Ecto neural progenitor cell (in vitro differentiated cells): ENCODE data around the gene SPDYE3.
"Not testable (repeated sequence)": the region's sequence is repeated elsewhere in the genome, so short reads cannot be mapped to it uniquely, and the experiment has no call there.

Source experiments
- DNase-seq: peaks from one replicate; pipeline ENCODE4 v3.0.0-alpha.2; 2018; ENCODE audit warnings: low spot score

Gene SPDYE3

GRCh38 chr7:100287191-100287969 is 20.1 kb upstream of the SPDYE3 start:
- not testable (repeated sequence) for DNase-seq

- DNase-seq, result not testable (repeated sequence)
These were observed 19.2 kb upstream of the SPDYE3 start for GRCh38 chr7:100288258-100288657.

GRCh38 chr7:100292162-100292561 is 15.3 kb upstream of the SPDYE3 start:
- not testable (repeated sequence) for DNase-seq

- DNase-seq, result not testable (repeated sequence)
These were observed 12.2 kb upstream of the SPDYE3 start for GRCh38 chr7:100295269-100295668.

- not testable (repeated sequence) for DNase-seq
These were observed 9.5 kb upstream of the SPDYE3 start for GRCh38 chr7:100297852-100298631.

- DNase-seq, result not testable (repeated sequence)
These were observed 8.9 kb upstream of the SPDYE3 start for GRCh38 chr7:100298632-100298895.

- not testable (repeated sequence) for DNase-seq
These were observed 3.0 kb upstream of the SPDYE3 start for GRCh38 chr7:100304526-100304925.

GRCh38 chr7:100318329-100318728 is 10.8 kb downstream of the SPDYE3 start:
- not testable (repeated sequence) for DNase-seq

GRCh38 chr7:100321648-100322047 is 14.1 kb downstream of the SPDYE3 start:
- not testable (repeated sequence) for DNase-seq

- not testable (repeated sequence) for DNase-seq
These were observed 16.7 kb downstream of the SPDYE3 start for GRCh38 chr7:100324194-100324593.

- not testable (repeated sequence) for DNase-seq
These were observed 18.2 kb downstream of the SPDYE3 start for GRCh38 chr7:100325671-100326070.

GRCh38 chr7:100326914-100327313 is 19.4 kb downstream of the SPDYE3 start:
- not testable (repeated sequence) for DNase-seq

- peak; percentile 93 for DNase-seq
These were observed 28.3 kb downstream of the SPDYE3 start for GRCh38 chr7:100335566-100336466.

- DNase-seq, result not testable (repeated sequence)
These were observed 30.7 kb downstream of the SPDYE3 start for GRCh38 chr7:100338083-100338696.

GRCh38 chr7:100341286-100341685 is 33.8 kb downstream of the SPDYE3 start:
- not testable (repeated sequence) for DNase-seq

GRCh38 chr7:100342765-100343164 is 35.3 kb downstream of the SPDYE3 start:
- DNase-seq, result no peak

GRCh38 chr7:100344124-100344559 is 36.6 kb downstream of the SPDYE3 start:
- not testable (repeated sequence) for DNase-seq

- DNase-seq, result not testable (repeated sequence)
These were observed 37.2 kb downstream of the SPDYE3 start for GRCh38 chr7:100344560-100345287.

- DNase-seq, result not testable (repeated sequence)
These were observed 37.8 kb downstream of the SPDYE3 start for GRCh38 chr7:100345288-100345672.

- DNase-seq, result no peak
These were observed 39.4 kb downstream of the SPDYE3 start for GRCh38 chr7:100346921-100347320.

- no peak for DNase-seq
These were observed 41.3 kb downstream of the SPDYE3 start for GRCh38 chr7:100348805-100349204.
